ENCODE data around the gene PTPN12.

Gene PTPN12

GRCh38 chr7:77664715-77665114, 127.6 kb downstream of the PTPN12 start:
- DNase-seq (ENCODE audit: low spot score): no peak

GRCh38 chr7:77665161-77665560, 128.1 kb downstream of the PTPN12 start:
- DNase-seq (ENCODE audit: low spot score): no peak

- DNase-seq (ENCODE audit: low spot score): no peak
These were observed 130.5 kb downstream of the PTPN12 start for GRCh38 chr7:77667459-77668086.

- DNase-seq (ENCODE audit: low spot score): no peak
These were observed 137.8 kb downstream of the PTPN12 start for GRCh38 chr7:77674878-77675277.

GRCh38 chr7:77679608-77680007, 142.5 kb downstream of the PTPN12 start:
- DNase-seq (ENCODE audit: low spot score): no peak

GRCh38 chr7:77680266-77680665, 143.2 kb downstream of the PTPN12 start:
- DNase-seq (ENCODE audit: low spot score): no peak

GRCh38 chr7:77684030-77684429, 146.9 kb downstream of the PTPN12 start:
- DNase-seq (ENCODE audit: low spot score): no peak

- no peak for DNase-seq (ENCODE audit: low spot score)
These were observed 148.1 kb downstream of the PTPN12 start for GRCh38 chr7:77685233-77685632.

GRCh38 chr7:77687100-77687746, 150.1 kb downstream of the PTPN12 start:
- DNase-seq (ENCODE audit: low spot score): no peak

- DNase-seq (ENCODE audit: low spot score): no peak
These were observed 150.7 kb downstream of the PTPN12 start for GRCh38 chr7:77687747-77688144.
